Suprapubic skin (tissue), 4 donors: Measurements from ENCODE around the gene PIP5K1C.

Source experiments
- CTCF ChIP-seq, 2 donors: fragments of 200-600 bp in 1 of 2; fragments of 450-650 bp in 1 of 2; sonication (generic) in 1 of 2; IDR thresholded peaks; one replicate each; pipeline ENCODE4 v1.5.1; 2016 to 2019; ENCODE audit warnings: antibody characterized with exemption in 2 of 2, mild to moderate bottlenecking in 1 of 2, moderate library complexity in 1 of 2
- EP300 ChIP-seq: sonication (generic); formaldehyde crosslinking; IDR thresholded peaks from one replicate; pipeline ENCODE4 v1.6.1; 2017; ENCODE audit warnings: antibody characterized with exemption
- POLR2A ChIP-seq, 2 donors: fragments of 450-650 bp; IDR thresholded peaks; one replicate each; pipeline ENCODE4 v1.6.1; 2017; ENCODE audit warnings: antibody characterized with exemption in 2 of 2, mild to moderate bottlenecking in 2 of 2, moderate library complexity in 2 of 2
- POLR2AphosphoS5 ChIP-seq, 3 donors: sonication (generic); formaldehyde crosslinking; IDR thresholded peaks; one replicate each; pipeline ENCODE4 v1.6.1; 2017; ENCODE audit warnings: antibody characterized with exemption in 3 of 3

- TF ChIP-seq EP300, result no peak
- no peak for TF ChIP-seq CTCF (IDR thresholded peaks at IDR 0.05)
- no peak for TF ChIP-seq POLR2A (IDR thresholded peaks at IDR 0.05)
- TF ChIP-seq POLR2AphosphoS5 (IDR thresholded peaks at IDR 0.05), result no peak
Observed at GRCh38 chr19:3725640-3726310, 25.5 kb upstream of the PIP5K1C start.
